Endothelial cell of umbilical vein (primary cell): ENCODE data around the gene ADGRB2. TPM values are rescaled to one million over a fixed set of nuclear protein-coding genes. Genes with fewer than 3 reads are reported as not detected.

Experiments used
- BruUV-seq: library from RNA; stranded (reverse); fragments of 400-500 nt; replicated peaks from 2 replicates; lab custom pipeline; 2021; lab: Mats Ljungman, UMichigan
- CTCF ChIA-PET: fragments of 300-600, 350-600 bp; sonication (Branson Sonifier 250); formaldehyde crosslinking; loops from one replicate; lab custom pipeline; 2021; ENCODE audit warnings: antibody characterized with exemption, inconsistent platforms; lab: Charles Lee
- POLR2A ChIA-PET: fragments of 300-600, 350-600 bp; sonication (Branson Sonifier 250); formaldehyde crosslinking; loops from one replicate; lab custom pipeline; 2021; ENCODE audit warnings: antibody characterized with exemption, inconsistent platforms; lab: Charles Lee
- DNase-seq: peaks from one replicate; pipeline ENCODE4 v3.0.0-alpha.2; 2011; ENCODE audit warnings: low read depth, low spot score
- FAIRE-seq: peaks from 2 replicates; lab custom pipeline; 2011; peaks lifted over from hg19 to GRCh38; lab: Jason Lieb, UNC
- H2AFZ ChIP-seq: 2 replicates; pipeline ENCODE4 v1.6.0; 2012; ENCODE audit warnings: low read depth, low read length, control low read depth, inconsistent platforms
- H3K27ac ChIP-seq: 2 replicates; pipeline ENCODE4 v1.5.1; 2011; ENCODE audit warnings: low read depth, mild to moderate bottlenecking, control low read depth, low read length, moderate library complexity; ENCODE audit not compliant: insufficient read depth
- H3K27me3 ChIP-seq, 2 experiments: 2 replicates each; pipeline versions ENCODE4 v1.6.0 to v1.6.1; 2011; ENCODE audit warnings: low read length in 2 of 2, mixed read lengths in 1 of 2; ENCODE audit not compliant: control insufficient read depth in 2 of 2, insufficient read depth in 2 of 2
- H3K36me3 ChIP-seq, 2 experiments: 2 replicates in 1 of 2; 3 replicates in 1 of 2; pipeline ENCODE4 v1.5.1; 2011; ENCODE audit warnings: low read length in 2 of 2, mild to moderate bottlenecking in 1 of 2, moderate library complexity in 1 of 2; ENCODE audit not compliant: control insufficient read depth in 2 of 2, insufficient read depth in 2 of 2; ENCODE audit errors: extremely low read depth in 1 of 2
- H3K4me1 ChIP-seq: 3 replicates; pipeline ENCODE4 v1.5.1; 2011; ENCODE audit warnings: mild to moderate bottlenecking, low read length; ENCODE audit not compliant: control insufficient read depth, insufficient read depth; ENCODE audit errors: extremely low read depth
- H3K4me2 ChIP-seq: 2 replicates; pipeline ENCODE4 v1.6.1; 2011; ENCODE audit warnings: low read length, control low read depth, mixed read lengths; ENCODE audit not compliant: insufficient read depth
- H3K4me3 ChIP-seq, 3 experiments: fragments of 200-600 bp in 1 of 3; sonication (generic), shearing (Covaris generic) in 1 of 3; replicated peaks in 1 of 3; 2 replicates each; pipeline ENCODE4 v1.5.1; 2011 to 2016; ENCODE audit warnings: control low read depth in 3 of 3, low read length in 3 of 3, mild to moderate bottlenecking in 2 of 3, inconsistent platforms in 1 of 3, low read depth in 1 of 3, moderate library complexity in 1 of 3; ENCODE audit not compliant: insufficient read depth in 1 of 3
- H3K79me2 ChIP-seq: 2 replicates; pipeline ENCODE4 v1.6.0; 2012; ENCODE audit warnings: low read length, inconsistent platforms; ENCODE audit not compliant: control insufficient read depth, insufficient read depth
- H3K9ac ChIP-seq: replicated peaks from 2 replicates; pipeline ENCODE3; 2011; ENCODE audit warnings: low read length, control low read depth; ENCODE audit not compliant: insufficient read depth; ENCODE audit errors: extremely low read depth
- H3K9me1 ChIP-seq: replicated peaks from 3 replicates; pipeline ENCODE4 v1.6.0; 2011; ENCODE audit warnings: mild to moderate bottlenecking, low read length; ENCODE audit not compliant: control insufficient read depth, insufficient read depth; ENCODE audit errors: extremely low read depth
- H3K9me3 ChIP-seq: replicated peaks from 2 replicates; pipeline ENCODE4 v1.5.1; 2012; ENCODE audit warnings: low read length, inconsistent platforms; ENCODE audit not compliant: control insufficient read depth, insufficient read depth
- H4K20me1 ChIP-seq: replicated peaks from 2 replicates; pipeline ENCODE3; 2011; ENCODE audit warnings: mild to moderate bottlenecking, low read length; ENCODE audit not compliant: control insufficient read depth, insufficient read depth; ENCODE audit errors: extremely low read depth
- CTCF ChIP-seq, 2 donors: IDR thresholded peaks; 1 replicate in 1 of 2; 2 replicates in 1 of 2; pipeline ENCODE4 v1.5.1; 2011; ENCODE audit warnings: low read length in 2 of 2, mild to moderate bottlenecking in 2 of 2, moderate library complexity in 2 of 2, control low read depth in 1 of 2, inconsistent platforms in 1 of 2, low read depth in 1 of 2; ENCODE audit not compliant: insufficient read depth in 1 of 2; ENCODE audit errors: extremely low read depth in 1 of 2
- EZH2 ChIP-seq: IDR thresholded peaks from 2 replicates; pipeline ENCODE4 v1.6.1; 2012; ENCODE audit warnings: borderline replicate concordance, low read depth, mild to moderate bottlenecking, moderate library complexity, low read length, inconsistent platforms; ENCODE audit not compliant: severe bottlenecking
- FOS ChIP-seq: IDR thresholded peaks from 2 replicates; pipeline ENCODE4 v1.6.1; 2011; ENCODE audit warnings: mild to moderate bottlenecking, low read length, moderate library complexity, borderline replicate concordance; ENCODE audit not compliant: insufficient read depth
- GATA2 ChIP-seq: IDR thresholded peaks from 2 replicates; pipeline ENCODE4 v1.7.0; 2011; ENCODE audit warnings: low read depth, mild to moderate bottlenecking, moderate library complexity, mixed read lengths, low read length; ENCODE audit not compliant: insufficient read length, insufficient read depth
- JUN ChIP-seq: IDR thresholded peaks from 2 replicates; pipeline ENCODE4 v1.6.1; 2011; ENCODE audit warnings: borderline replicate concordance, low read depth; ENCODE audit not compliant: insufficient read length, insufficient read depth
- MYC ChIP-seq: IDR thresholded peaks from one replicate; pipeline ENCODE4 v1.6.1; 2011; ENCODE audit warnings: mild to moderate bottlenecking, low read depth, low read length
- POLR2A ChIP-seq: IDR thresholded peaks from 2 replicates; pipeline ENCODE4 v1.6.1; 2012; ENCODE audit warnings: low read depth, mild to moderate bottlenecking, control low read depth, low read length
- POLR2AphosphoS5 ChIP-seq: IDR thresholded peaks from 2 replicates; pipeline ENCODE4 v1.6.1; 2012; ENCODE audit warnings: low read depth, mild to moderate bottlenecking, control low read depth, low read length, moderate library complexity; ENCODE audit not compliant: insufficient read depth
- dilution Hi-C: fragments of 300-500 bp; cut with MboI; formaldehyde crosslinking; loops from one replicate; pipeline ENCODE4 v1.15.0; 2019; ENCODE audit warnings: low sequenced_read_pairs; ENCODE audit not compliant: extremely low pct_ligation_motif_present
- intact Hi-C: fragments of 100-400 bp; cut with micrococcal nuclease; formaldehyde crosslinking; loops from one replicate; pipeline ENCODE4 v1.10.0; 2022
- polyA plus RNA-seq, 4 experiments: library from polyadenylated mRNA; depleted of rRNA in 3 of 4; stranded (reverse) in 3 of 4; unstranded in 1 of 4; fragments of >200 nt; gene quantifications; 2 replicates each; pipeline versions ENCODE4 v1.2.1 to v1.2.3, GENCODE V29; 2011 to 2012; ENCODE audit warnings: missing spikeins in 1 of 4
- total RNA-seq: library from RNA; stranded (reverse); gene quantifications from 2 replicates; pipeline ENCODE4 v1.2.3, GENCODE V29; 2021
- TF ChIP-seq, protein P1 (sequence below): IDR thresholded peaks from 2 replicates; pipeline ENCODE4 v1.6.1; 2011; ENCODE audit not compliant: insufficient read depth, insufficient read length

Gene ADGRB2
- total and polyA plus RNA-seq, 2 donors (not counting 3 experiments of a cell fraction or from before 2014, with no cell fraction given): 1.3 to 1.5 TPM

GRCh38 chr1:31781138-31781755, 17.1 kb upstream of the ADGRB2 start:
- no TSS peak for BruUV-seq
- FAIRE-seq (no peak), DNase-seq (no peak)
- no peaks in the 10 kb centered on the region for H3K9me1 ChIP-seq
- H3K4me1 ChIP-seq: no peaks in the 10 kb centered on the region
- no peak overlapping the region for H3K27ac ChIP-seq
- dilution Hi-C loops: no loop called here
- H3K4me3 ChIP-seq: no peak overlapping the region
- CTCF ChIA-PET: interaction anchor here (1.2 kb wide), 1 partner anchor 111 kb away, joined by 3 read pairs; no protein-coding TSS in a partner anchor
- POLR2A ChIA-PET: no interaction called here
- H3K36me3 ChIP-seq: no peaks in the 10 kb centered on the region
- peaks cover 0 to 1% of the 10 kb centered on the region in 2 experiments for H3K27me3 ChIP-seq
- no peak overlapping the region for H3K4me2 ChIP-seq
- H4K20me1 ChIP-seq: no peaks in the 10 kb centered on the region
- no peaks in the 10 kb centered on the region for H3K9me3 ChIP-seq
- no peaks in the 10 kb centered on the region for H3K79me2 ChIP-seq
- no peak for TF ChIP-seq FOS
- TF ChIP-seq CTCF (IDR thresholded peaks at IDR 0.05; ENCODE audit: extremely low read depth in 1 of 2, insufficient read depth in 1 of 2, low read depth in 1 of 2, low read length in 2 of 2): no peak
- TF ChIP-seq POLR2A: no peak
- TF ChIP-seq GATA2: no peak
- TF ChIP-seq JUN: no peak
- no peak for TF ChIP-seq EZH2
- no peak for TF ChIP-seq POLR2AphosphoS5
- TF ChIP-seq MYC: no peak
- TF ChIP-seq, protein P1, sequence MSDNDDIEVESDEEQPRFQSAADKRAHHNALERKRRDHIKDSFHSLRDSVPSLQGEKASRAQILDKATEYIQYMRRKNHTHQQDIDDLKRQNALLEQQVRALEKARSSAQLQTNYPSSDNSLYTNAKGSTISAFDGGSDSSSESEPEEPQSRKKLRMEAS: no peak
- H3K9ac ChIP-seq: no peak overlapping the region
- intact Hi-C loops: loop anchor here (10.0 kb wide), 1 partner anchor 386 kb away; no protein-coding TSS in a partner anchor
- H2AFZ ChIP-seq: no peak overlapping the region
